ENCODE results near the gene FER. TPM values are rescaled to one million over a fixed set of nuclear protein-coding genes. Genes with fewer than 3 reads are reported as not detected.

Gene FER
- total RNA-seq, 2 experiments from 2014 or later, result 9.4 to 10.0 TPM

- no peak overlapping the region for H3K4me2 ChIP-seq (ENCODE audit: low read length)
- no peak for TF ChIP-seq EZH2phosphoT487 (IDR thresholded peaks at IDR 0.05; ENCODE audit: borderline replicate concordance, low read depth, low read length)
- TF ChIP-seq, protein P1, sequence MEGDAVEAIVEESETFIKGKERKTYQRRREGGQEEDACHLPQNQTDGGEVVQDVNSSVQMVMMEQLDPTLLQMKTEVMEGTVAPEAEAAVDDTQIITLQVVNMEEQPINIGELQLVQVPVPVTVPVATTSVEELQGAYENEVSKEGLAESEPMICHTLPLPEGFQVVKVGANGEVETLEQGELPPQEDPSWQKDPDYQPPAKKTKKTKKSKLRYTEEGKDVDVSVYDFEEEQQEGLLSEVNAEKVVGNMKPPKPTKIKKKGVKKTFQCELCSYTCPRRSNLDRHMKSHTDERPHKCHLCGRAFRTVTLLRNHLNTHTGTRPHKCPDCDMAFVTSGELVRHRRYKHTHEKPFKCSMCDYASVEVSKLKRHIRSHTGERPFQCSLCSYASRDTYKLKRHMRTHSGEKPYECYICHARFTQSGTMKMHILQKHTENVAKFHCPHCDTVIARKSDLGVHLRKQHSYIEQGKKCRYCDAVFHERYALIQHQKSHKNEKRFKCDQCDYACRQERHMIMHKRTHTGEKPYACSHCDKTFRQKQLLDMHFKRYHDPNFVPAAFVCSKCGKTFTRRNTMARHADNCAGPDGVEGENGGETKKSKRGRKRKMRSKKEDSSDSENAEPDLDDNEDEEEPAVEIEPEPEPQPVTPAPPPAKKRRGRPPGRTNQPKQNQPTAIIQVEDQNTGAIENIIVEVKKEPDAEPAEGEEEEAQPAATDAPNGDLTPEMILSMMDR (conservative IDR thresholded peaks at IDR 0.05; ENCODE audit: low read length), result no peak
- H3K36me3 ChIP-seq (ENCODE audit: insufficient read depth, low read length), result no peaks in the 10 kb centered on the region
- no peaks in the 10 kb centered on the region for H3K79me2 ChIP-seq (ENCODE audit: insufficient read depth, low read depth, low read length)
- intact Hi-C loops (cut with micrococcal nuclease; ENCODE audit: unreplicated experiment), result no loop called here
- no peaks in the 10 kb centered on the region for H3K4me1 ChIP-seq (ENCODE audit: insufficient read depth, low read length, poor library complexity, severe bottlenecking)
- H3K4me3 ChIP-seq (ENCODE audit: low read depth, low read length, poor library complexity, severe bottlenecking), result no peak overlapping the region
- POLR2A ChIA-PET, result interaction anchor here (0.7 kb wide), 1 partner anchor 24 kb away, joined by 4 read pairs; no protein-coding TSS in a partner anchor
- no peak overlapping the region for H3K27ac ChIP-seq (ENCODE audit: low read depth, low read length, poor library complexity, severe bottlenecking)
- no TSS peak for BruUV-seq (replicated peaks)
- no peak for DNase-seq (ENCODE audit: low spot score)
- no peaks in the 10 kb centered on the region for H3K9me3 ChIP-seq (ENCODE audit: low read length)
- H4K20me1 ChIP-seq (ENCODE audit: insufficient read depth, low read length), result no peaks in the 10 kb centered on the region
- CTCF ChIA-PET (ENCODE audit: unreplicated experiment), result no interaction called here
- no peaks in the 10 kb centered on the region for H3K9me2 ChIP-seq (ENCODE audit: insufficient read depth, low read length)
- H2AFZ ChIP-seq (ENCODE audit: low read length), result no peak overlapping the region
Observed at GRCh38 chr5:108753331-108753730, 5.6 kb downstream of the FER start.

DNA sequence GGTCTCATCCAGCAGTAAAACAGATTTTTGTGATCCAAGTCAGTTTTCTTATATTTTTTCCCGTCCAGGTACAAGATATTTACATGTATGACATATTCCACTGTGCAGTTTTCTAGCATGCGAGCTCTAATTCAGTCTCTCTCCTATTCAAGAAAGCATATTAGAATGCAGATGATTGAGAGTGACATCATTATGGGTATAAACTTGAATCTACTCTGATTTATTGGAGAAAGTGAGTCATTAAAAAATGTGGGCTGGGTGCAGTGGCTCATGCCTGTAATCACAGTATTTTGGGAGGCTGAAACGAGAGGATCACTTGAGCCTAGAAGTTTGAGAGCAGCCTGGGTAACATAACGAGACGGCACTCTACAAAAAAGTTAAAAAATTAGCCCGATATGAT is 6.2 kb downstream of the FER start:
- no peak overlapping the region for H3K4me2 ChIP-seq (ENCODE audit: low read length)
- H3K9me2 ChIP-seq (ENCODE audit: insufficient read depth, low read length), result no peaks in the 10 kb centered on the region

GRCh38 chr5:108760512-108760911 is 12.8 kb downstream of the FER start:
- intact Hi-C loops (cut with micrococcal nuclease; ENCODE audit: unreplicated experiment), result no loop called here
- TF ChIP-seq EZH2phosphoT487 (IDR thresholded peaks at IDR 0.05; ENCODE audit: borderline replicate concordance, low read depth, low read length), result no peak
- TF ChIP-seq, protein P1 (conservative IDR thresholded peaks at IDR 0.05; ENCODE audit: low read length), result no peak
- CTCF ChIA-PET (ENCODE audit: unreplicated experiment), result no interaction called here

More for the DNA sequence above, 6.2 kb downstream of the FER start:
- H4K20me1 ChIP-seq (ENCODE audit: insufficient read depth, low read length), result no peaks in the 10 kb centered on the region
- POLR2A ChIA-PET, result no interaction called here
- no TSS peak for BruUV-seq (replicated peaks)
- H3K27ac ChIP-seq (ENCODE audit: low read depth, low read length, poor library complexity, severe bottlenecking), result no peak overlapping the region
- no peak for DNase-seq (ENCODE audit: low spot score)
- intact Hi-C loops (cut with micrococcal nuclease; ENCODE audit: unreplicated experiment), result no loop called here
- no peaks in the 10 kb centered on the region for H3K36me3 ChIP-seq (ENCODE audit: insufficient read depth, low read length)
- CTCF ChIA-PET (ENCODE audit: unreplicated experiment), result no interaction called here
- no peak overlapping the region for H2AFZ ChIP-seq (ENCODE audit: low read length)
- no peaks in the 10 kb centered on the region for H3K4me1 ChIP-seq (ENCODE audit: insufficient read depth, low read length, poor library complexity, severe bottlenecking)
- no peak for TF ChIP-seq EZH2phosphoT487 (IDR thresholded peaks at IDR 0.05; ENCODE audit: borderline replicate concordance, low read depth, low read length)
- TF ChIP-seq, protein P1 (conservative IDR thresholded peaks at IDR 0.05; ENCODE audit: low read length), result no peak
- no peak overlapping the region for H3K4me3 ChIP-seq (ENCODE audit: low read depth, low read length, poor library complexity, severe bottlenecking)
- H3K9me3 ChIP-seq (ENCODE audit: low read length), result no peaks in the 10 kb centered on the region
- H3K79me2 ChIP-seq (ENCODE audit: insufficient read depth, low read depth, low read length), result no peaks in the 10 kb centered on the region

More at GRCh38 chr5:108760512-108760911, 12.8 kb downstream of the FER start:
- Histone ChIP-seq H3K36me3 (ENCODE audit: insufficient read depth, low read length) (no peaks in the 10 kb centered on the region), H3K79me2 (ENCODE audit: insufficient read depth, low read depth, low read length) (no peaks in the 10 kb centered on the region), H3K4me1 (ENCODE audit: insufficient read depth, low read length, poor library complexity, severe bottlenecking) (no peaks in the 10 kb centered on the region), H2AFZ (ENCODE audit: low read length) (no peak overlapping the region), H3K9me3 (ENCODE audit: low read length) (no peaks in the 10 kb centered on the region), H3K27ac (ENCODE audit: low read depth, low read length, poor library complexity, severe bottlenecking) (no peak overlapping the region), H3K4me2 (ENCODE audit: low read length) (no peak overlapping the region), H4K20me1 (ENCODE audit: insufficient read depth, low read length) (no peaks in the 10 kb centered on the region), H3K9me2 (ENCODE audit: insufficient read depth, low read length) (no peaks in the 10 kb centered on the region), H3K4me3 (ENCODE audit: low read depth, low read length, poor library complexity, severe bottlenecking) (no peak overlapping the region)
- DNase-seq (ENCODE audit: low spot score), result no peak
- POLR2A ChIA-PET, result interaction anchor here (0.6 kb wide), 1 partner anchor 11 kb away, joined by 4 read pairs; no protein-coding TSS in a partner anchor
- no TSS peak for BruUV-seq (replicated peaks)

Data from OCI-LY7 (cell line).